SH-SY5Y (cell line): ENCODE data around the gene PTCD3.

ENCODE experiments used
- GATA2 ChIP-seq: IDR thresholded peaks from 2 replicates; pipeline ENCODE4 v1.6.1; 2011; ENCODE audit warnings: mild to moderate bottlenecking, low read depth, low read length
- GATA3 ChIP-seq: IDR thresholded peaks from 2 replicates; pipeline ENCODE4 v1.6.1; 2011; ENCODE audit warnings: low read depth, mild to moderate bottlenecking, low read length, moderate library complexity

- TF ChIP-seq GATA2 (no peak), GATA3 (no peak)
These were observed 3.9 kb upstream of the PTCD3 start for GRCh38 chr2:86102157-86102556.
